NOMO-1 treated with dmso at 0.1 percent for 144 hours (cell line): ENCODE data around the gene PIWIL4.
"Not testable (repeated sequence)": the region's sequence is repeated elsewhere in the genome, so short reads cannot be mapped to it uniquely, and the experiment has no call there.

Experiments used
- DNase-seq: peaks from one replicate; lab custom pipeline; 2025; ENCODE audit not compliant: unreplicated experiment; lab: John Stamatoyannopoulos, UW

The PIWIL4 gene

GRCh38 chr11:94583866-94584500 is 16.8 kb downstream of the PIWIL4 start:
- no peak for DNase-seq

GRCh38 chr11:94584978-94585377 is 17.8 kb downstream of the PIWIL4 start:
- no peak for DNase-seq

GRCh38 chr11:94585399-94585798 is 18.2 kb downstream of the PIWIL4 start:
- no peak for DNase-seq

GRCh38 chr11:94586546-94586945 is 19.4 kb downstream of the PIWIL4 start:
- DNase-seq: no peak

GRCh38 chr11:94586978-94587377 is 19.8 kb downstream of the PIWIL4 start:
- DNase-seq: no peak

GRCh38 chr11:94588366-94588942 is 21.3 kb downstream of the PIWIL4 start:
- no peak for DNase-seq

GRCh38 chr11:94590352-94591041 is 23.3 kb downstream of the PIWIL4 start:
- DNase-seq: no peak

GRCh38 chr11:94593030-94593429 is 25.9 kb downstream of the PIWIL4 start:
- no peak for DNase-seq

- no peak for DNase-seq
Measured at GRCh38 chr11:94595076-94595475, 27.9 kb downstream of the PIWIL4 start.

GRCh38 chr11:94597896-94598295 is 30.7 kb downstream of the PIWIL4 start:
- peak; percentile 13 for DNase-seq

- DNase-seq: no peak
Measured at GRCh38 chr11:94599510-94599909, 32.3 kb downstream of the PIWIL4 start.

GRCh38 chr11:94602430-94603372 is 35.5 kb downstream of the PIWIL4 start:
- DNase-seq: peak; percentile 16

- DNase-seq: no peak
Measured at GRCh38 chr11:94603587-94603986, 36.4 kb downstream of the PIWIL4 start.

GRCh38 chr11:94604482-94604881 is 37.3 kb downstream of the PIWIL4 start:
- DNase-seq: no peak

- DNase-seq: no peak
Measured at GRCh38 chr11:94613120-94613519, 46.0 kb downstream of the PIWIL4 start.

GRCh38 chr11:94623120-94623735 is 56.1 kb downstream of the PIWIL4 start:
- DNase-seq: peak; percentile 44

GRCh38 chr11:94625422-94625821 is 58.3 kb downstream of the PIWIL4 start:
- DNase-seq: not testable (repeated sequence)

GRCh38 chr11:94627003-94627560 is 59.9 kb downstream of the PIWIL4 start:
- DNase-seq: not testable (repeated sequence)

- DNase-seq: no peak
Measured at GRCh38 chr11:94629741-94630140, 62.6 kb downstream of the PIWIL4 start.

GRCh38 chr11:94630221-94630620 is 63.1 kb downstream of the PIWIL4 start:
- DNase-seq: no peak

GRCh38 chr11:94632356-94632755 is 65.2 kb downstream of the PIWIL4 start:
- DNase-seq: no peak
